Measurements from ENCODE around the gene GAPT.

Gene GAPT

DNA sequence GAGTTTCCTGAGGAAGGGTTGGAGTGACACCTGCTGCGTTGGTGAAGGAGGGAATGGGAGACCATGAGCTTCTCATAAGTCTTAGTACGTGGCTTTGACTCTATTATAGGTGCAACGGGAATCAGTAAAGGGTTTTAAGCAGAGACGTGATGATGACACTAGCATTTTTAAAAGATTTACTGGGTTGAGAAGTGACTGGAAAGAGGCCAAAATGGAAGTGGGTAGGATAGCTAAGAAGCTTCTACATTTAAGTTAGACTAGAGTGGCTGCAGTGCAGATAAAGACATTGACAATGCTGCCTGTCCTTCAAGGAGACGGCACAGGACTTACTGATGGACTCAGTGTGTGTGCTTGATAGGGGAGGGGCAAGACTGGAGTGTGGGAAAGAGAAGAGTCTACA lies 6.2 kb downstream of the GAPT start:
- no peaks in the 10 kb centered on the region for H3K27me3 ChIP-seq (ENCODE audit: control insufficient read depth, insufficient read depth, low read length)
- H3K9me3 ChIP-seq (ENCODE audit: control insufficient read depth, low read depth, low read length): no peaks in the 10 kb centered on the region
- no peak overlapping the region for H3K4me3 ChIP-seq (ENCODE audit: low read length)
- no peaks in the 10 kb centered on the region for H3K4me1 ChIP-seq (ENCODE audit: control insufficient read depth, low read depth, low read length)
- no peaks in the 10 kb centered on the region for H3K36me3 ChIP-seq (ENCODE audit: control insufficient read depth, low read depth, low read length)
- no peak overlapping the region for H3K27ac ChIP-seq (ENCODE audit: low read length)
- H3K9ac ChIP-seq (ENCODE audit: low read length): no peak overlapping the region

DNA sequence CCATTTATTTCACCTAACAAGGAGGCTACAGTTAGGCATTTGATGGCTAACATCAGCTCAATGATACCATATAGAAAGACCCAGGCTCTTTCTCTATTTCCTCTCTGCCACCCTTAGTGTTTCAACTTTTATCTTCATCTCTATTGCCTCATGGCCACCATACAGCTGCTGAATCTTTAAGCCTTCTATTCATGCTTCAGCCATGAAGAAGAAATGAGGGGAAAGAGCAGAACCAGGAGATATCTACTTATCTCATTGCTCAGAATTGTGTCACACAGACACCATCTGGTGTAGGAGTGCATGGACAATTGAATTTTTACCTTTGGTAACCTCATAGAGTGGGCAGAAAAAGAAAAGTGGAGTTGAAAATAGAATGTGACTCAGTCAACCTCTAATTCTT lies 6.7 kb downstream of the GAPT start:
- no peaks in the 10 kb centered on the region for H3K9me3 ChIP-seq (ENCODE audit: control insufficient read depth, low read depth, low read length)
- H3K9ac ChIP-seq (ENCODE audit: low read length): no peak overlapping the region
- no peak overlapping the region for H3K4me3 ChIP-seq (ENCODE audit: low read length)
- H3K4me1 ChIP-seq (ENCODE audit: control insufficient read depth, low read depth, low read length): no peaks in the 10 kb centered on the region
- no peaks in the 10 kb centered on the region for H3K27me3 ChIP-seq (ENCODE audit: control insufficient read depth, insufficient read depth, low read length)
- H3K36me3 ChIP-seq (ENCODE audit: control insufficient read depth, low read depth, low read length): no peaks in the 10 kb centered on the region
- H3K27ac ChIP-seq (ENCODE audit: low read length): no peak overlapping the region

DNA sequence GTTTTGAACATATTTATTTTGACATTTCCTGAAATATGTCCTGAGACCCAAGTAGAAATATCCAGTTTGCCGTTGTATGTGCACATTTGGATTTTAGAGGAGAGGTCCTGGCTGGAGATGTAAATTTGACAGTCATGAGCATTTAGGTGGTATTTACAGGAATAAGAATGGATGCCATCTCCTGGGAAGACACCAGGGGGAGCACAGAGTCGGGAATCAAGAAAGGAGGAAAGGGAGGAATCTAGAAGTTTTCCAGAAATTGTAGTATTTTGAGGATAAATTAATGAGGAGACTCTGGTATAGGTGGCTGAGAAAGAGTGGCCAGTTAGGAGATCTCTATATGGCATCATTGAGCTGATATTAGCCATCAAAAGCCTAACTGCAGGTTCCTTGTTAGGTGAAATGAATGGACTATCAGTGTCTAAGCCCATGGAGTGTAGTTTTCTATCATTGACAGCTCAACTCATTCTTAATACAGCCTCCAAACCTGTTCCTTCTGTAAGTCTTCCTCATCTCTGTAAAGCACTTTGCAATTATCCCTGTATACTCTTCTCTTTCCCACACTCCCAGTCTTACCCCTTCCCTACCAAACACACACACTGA lies 7.2 kb downstream of the GAPT start:
- Histone ChIP-seq H3K4me3 (ENCODE audit: low read length) (no peak overlapping the region), H3K4me1 (ENCODE audit: control insufficient read depth, low read depth, low read length) (no peaks in the 10 kb centered on the region), H3K27me3 (ENCODE audit: control insufficient read depth, insufficient read depth, low read length) (no peaks in the 10 kb centered on the region), H3K9me3 (ENCODE audit: control insufficient read depth, low read depth, low read length) (no peaks in the 10 kb centered on the region), H3K9ac (ENCODE audit: low read length) (no peak overlapping the region), H3K36me3 (ENCODE audit: control insufficient read depth, low read depth, low read length) (no peaks in the 10 kb centered on the region), H3K27ac (ENCODE audit: low read length) (no peak overlapping the region)

DNA sequence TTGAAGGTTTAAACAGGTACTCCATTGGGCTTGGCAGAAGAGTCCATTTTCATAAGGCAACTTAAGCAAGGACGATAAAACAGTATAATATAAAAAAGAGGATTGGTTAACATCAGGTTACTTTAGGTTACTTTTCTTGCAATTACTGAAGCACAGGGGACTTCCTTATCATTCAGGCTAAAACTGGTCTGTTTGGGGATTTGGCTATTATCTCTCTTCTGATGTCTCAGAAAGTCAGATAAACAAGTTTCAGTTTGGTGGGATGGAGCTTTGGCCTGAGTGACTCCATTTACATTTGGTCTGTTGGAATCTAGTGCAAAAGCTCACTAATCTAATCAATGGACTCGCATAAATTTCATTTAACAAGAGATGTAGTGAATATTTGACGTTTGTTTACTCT lies 8.0 kb downstream of the GAPT start:
- no peaks in the 10 kb centered on the region for H3K27me3 ChIP-seq (ENCODE audit: control insufficient read depth, insufficient read depth, low read length)
- H3K9me3 ChIP-seq (ENCODE audit: control insufficient read depth, low read depth, low read length): no peaks in the 10 kb centered on the region
- H3K9ac ChIP-seq (ENCODE audit: low read length): no peak overlapping the region
- no peak overlapping the region for H3K27ac ChIP-seq (ENCODE audit: low read length)
- H3K4me1 ChIP-seq (ENCODE audit: control insufficient read depth, low read depth, low read length): no peaks in the 10 kb centered on the region
- H3K4me3 ChIP-seq (ENCODE audit: low read length): no peak overlapping the region
- H3K36me3 ChIP-seq (ENCODE audit: control insufficient read depth, low read depth, low read length): no peaks in the 10 kb centered on the region

DNA sequence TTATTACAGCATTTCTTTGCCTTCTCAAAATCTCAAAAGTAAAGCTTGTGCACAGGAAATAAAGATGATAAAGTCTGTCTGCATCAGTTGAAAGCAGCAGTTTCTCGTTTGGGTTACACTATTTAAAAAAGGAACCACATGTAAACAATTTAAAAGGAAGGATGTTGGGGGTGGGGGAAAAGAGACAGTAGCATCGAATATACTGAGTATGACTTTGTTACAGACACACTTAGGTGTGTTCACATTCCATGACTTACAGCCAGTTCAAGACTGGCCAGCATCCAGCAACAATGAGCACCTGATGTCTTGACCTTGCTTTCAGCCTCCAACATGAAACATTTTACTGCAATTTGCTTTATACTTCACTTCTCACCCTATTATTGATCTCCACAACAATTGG lies 8.7 kb downstream of the GAPT start:
- Histone ChIP-seq H3K4me3 (ENCODE audit: low read length) (no peak overlapping the region), H3K36me3 (ENCODE audit: control insufficient read depth, low read depth, low read length) (no peaks in the 10 kb centered on the region), H3K9me3 (ENCODE audit: control insufficient read depth, low read depth, low read length) (no peaks in the 10 kb centered on the region), H3K27ac (ENCODE audit: low read length) (no peak overlapping the region), H3K4me1 (ENCODE audit: control insufficient read depth, low read depth, low read length) (no peaks in the 10 kb centered on the region), H3K27me3 (ENCODE audit: control insufficient read depth, insufficient read depth, low read length) (no peaks in the 10 kb centered on the region), H3K9ac (ENCODE audit: low read length) (no peak overlapping the region)

DNA sequence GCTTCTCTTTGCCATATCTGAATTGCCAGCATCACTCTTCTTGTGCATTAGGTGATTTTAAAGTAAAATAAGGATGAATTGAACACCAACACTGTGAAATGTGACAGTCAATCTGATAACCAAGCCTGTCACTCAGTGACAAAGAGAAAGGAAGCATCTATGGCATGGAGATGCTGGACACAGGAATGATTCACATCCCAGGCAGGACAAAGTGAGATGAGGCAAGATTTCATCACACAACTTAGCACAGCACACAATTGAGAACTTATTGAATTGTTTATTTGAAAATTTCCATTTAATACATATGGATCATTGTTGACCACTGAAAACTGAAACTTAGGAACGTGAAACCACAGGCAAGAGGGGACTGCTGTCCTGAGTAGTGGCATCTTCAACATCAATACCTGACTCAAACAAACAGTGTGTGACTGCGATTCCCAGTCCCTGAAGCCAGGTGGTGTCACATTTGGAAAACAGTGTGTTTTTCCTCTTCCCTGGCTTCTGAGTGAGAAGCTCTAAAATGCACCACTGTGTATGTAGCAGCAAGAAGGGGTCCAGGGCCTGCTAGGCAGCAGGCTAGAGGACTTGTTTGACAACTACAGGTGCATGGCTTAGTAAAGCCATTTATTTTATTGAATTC lies 10.7 kb downstream of the GAPT start:
- Histone ChIP-seq H3K27me3 (ENCODE audit: control insufficient read depth, insufficient read depth, low read length) (no peaks in the 10 kb centered on the region), H3K4me3 (ENCODE audit: low read length) (no peak overlapping the region), H3K4me1 (ENCODE audit: control insufficient read depth, low read depth, low read length) (no peaks in the 10 kb centered on the region), H3K27ac (ENCODE audit: low read length) (no peak overlapping the region), H3K9me3 (ENCODE audit: control insufficient read depth, low read depth, low read length) (no peaks in the 10 kb centered on the region), H3K36me3 (ENCODE audit: control insufficient read depth, low read depth, low read length) (no peaks in the 10 kb centered on the region), H3K9ac (ENCODE audit: low read length) (no peak overlapping the region)

DNA sequence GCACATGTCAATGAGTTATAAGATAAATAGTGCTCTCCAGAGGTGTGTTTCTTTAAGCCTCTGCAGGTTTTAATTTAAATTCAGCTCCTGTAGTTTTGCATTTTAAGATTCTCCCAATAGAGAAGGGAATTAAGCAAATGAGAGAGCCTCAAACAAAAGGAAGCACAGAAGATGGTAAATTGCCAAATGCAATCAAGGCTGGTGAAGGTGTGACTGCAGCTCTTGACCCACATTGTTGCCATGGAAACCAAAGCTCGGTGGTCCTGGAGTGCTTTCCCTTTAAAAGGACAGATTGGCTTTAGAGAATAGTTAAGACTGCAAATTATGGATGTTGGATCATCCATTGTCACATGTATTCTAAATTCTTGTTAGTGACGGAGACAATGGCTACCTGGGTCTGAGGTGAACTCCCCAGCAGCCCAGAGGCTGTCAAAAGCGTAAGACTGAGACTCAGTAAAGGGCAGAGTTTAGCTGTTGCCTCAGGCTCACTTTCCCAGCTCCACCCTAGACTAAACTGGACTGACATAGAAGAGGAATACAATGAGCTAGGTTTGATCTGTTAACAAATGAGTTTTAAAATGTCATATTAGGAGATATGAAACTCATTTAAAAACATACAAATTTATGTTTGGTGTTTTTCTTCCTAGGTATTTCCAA lies 12.3 kb downstream of the GAPT start:
- Histone ChIP-seq H3K36me3 (ENCODE audit: control insufficient read depth, low read depth, low read length) (no peaks in the 10 kb centered on the region), H3K4me1 (ENCODE audit: control insufficient read depth, low read depth, low read length) (peaks cover 5% of the 10 kb centered on the region), H3K9me3 (ENCODE audit: control insufficient read depth, low read depth, low read length) (no peaks in the 10 kb centered on the region), H3K27ac (ENCODE audit: low read length) (no peak overlapping the region), H3K4me3 (ENCODE audit: low read length) (no peak overlapping the region), H3K9ac (ENCODE audit: low read length) (no peak overlapping the region), H3K27me3 (ENCODE audit: control insufficient read depth, insufficient read depth, low read length) (no peaks in the 10 kb centered on the region)

DNA sequence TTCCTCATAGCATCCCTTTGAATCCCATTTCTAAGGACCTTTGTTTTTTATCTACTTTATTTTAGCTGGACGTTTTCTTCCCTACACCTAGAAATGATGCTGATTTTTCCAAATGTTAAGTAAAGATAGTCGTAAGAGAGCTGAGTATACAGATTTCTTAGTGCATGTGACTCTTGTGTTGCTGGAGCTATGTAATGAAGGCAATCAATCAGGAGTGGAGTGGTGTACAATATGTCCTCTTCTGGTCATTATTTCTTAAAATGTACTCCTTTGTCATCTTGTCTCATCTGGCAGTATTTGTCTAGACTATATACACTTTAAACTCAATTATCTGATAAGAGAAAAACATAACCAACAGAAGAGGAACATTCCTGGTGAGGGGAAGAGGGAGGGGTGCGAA lies 13.5 kb downstream of the GAPT start:
- H3K4me1 ChIP-seq (ENCODE audit: control insufficient read depth, low read depth, low read length): peaks cover 5% of the 10 kb centered on the region
- H3K9me3 ChIP-seq (ENCODE audit: control insufficient read depth, low read depth, low read length): no peaks in the 10 kb centered on the region
- no peak overlapping the region for H3K9ac ChIP-seq (ENCODE audit: low read length)
- no peak overlapping the region for H3K4me3 ChIP-seq (ENCODE audit: low read length)
- no peaks in the 10 kb centered on the region for H3K36me3 ChIP-seq (ENCODE audit: control insufficient read depth, low read depth, low read length)
- H3K27ac ChIP-seq (ENCODE audit: low read length): no peak overlapping the region
- no peaks in the 10 kb centered on the region for H3K27me3 ChIP-seq (ENCODE audit: control insufficient read depth, insufficient read depth, low read length)

DNA sequence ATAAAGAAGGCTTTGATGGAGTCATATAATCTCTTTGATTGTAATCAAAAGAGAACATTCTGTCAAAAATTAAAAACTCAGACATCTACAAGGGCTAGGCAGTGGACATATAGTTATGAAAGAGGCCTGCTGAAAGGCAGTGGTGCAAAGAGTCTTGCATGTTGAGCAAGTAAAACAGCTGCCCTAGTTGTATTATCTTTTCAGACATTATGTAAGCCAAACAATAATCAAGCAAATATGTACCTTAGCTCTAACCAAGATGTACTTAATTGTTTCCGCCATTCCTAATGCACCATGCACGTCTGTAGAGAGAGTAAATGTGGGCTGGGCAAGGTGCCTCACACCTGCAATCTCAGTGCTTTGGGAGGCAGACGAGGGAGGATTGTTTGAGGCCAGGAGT lies 14.3 kb downstream of the GAPT start:
- Histone ChIP-seq H3K9me3 (ENCODE audit: control insufficient read depth, low read depth, low read length) (no peaks in the 10 kb centered on the region), H3K4me3 (ENCODE audit: low read length) (no peak overlapping the region), H3K36me3 (ENCODE audit: control insufficient read depth, low read depth, low read length) (no peaks in the 10 kb centered on the region), H3K27me3 (ENCODE audit: control insufficient read depth, insufficient read depth, low read length) (no peaks in the 10 kb centered on the region), H3K27ac (ENCODE audit: low read length) (no peak overlapping the region), H3K9ac (ENCODE audit: low read length) (no peak overlapping the region), H3K4me1 (ENCODE audit: control insufficient read depth, low read depth, low read length) (peaks cover 5% of the 10 kb centered on the region)

DNA sequence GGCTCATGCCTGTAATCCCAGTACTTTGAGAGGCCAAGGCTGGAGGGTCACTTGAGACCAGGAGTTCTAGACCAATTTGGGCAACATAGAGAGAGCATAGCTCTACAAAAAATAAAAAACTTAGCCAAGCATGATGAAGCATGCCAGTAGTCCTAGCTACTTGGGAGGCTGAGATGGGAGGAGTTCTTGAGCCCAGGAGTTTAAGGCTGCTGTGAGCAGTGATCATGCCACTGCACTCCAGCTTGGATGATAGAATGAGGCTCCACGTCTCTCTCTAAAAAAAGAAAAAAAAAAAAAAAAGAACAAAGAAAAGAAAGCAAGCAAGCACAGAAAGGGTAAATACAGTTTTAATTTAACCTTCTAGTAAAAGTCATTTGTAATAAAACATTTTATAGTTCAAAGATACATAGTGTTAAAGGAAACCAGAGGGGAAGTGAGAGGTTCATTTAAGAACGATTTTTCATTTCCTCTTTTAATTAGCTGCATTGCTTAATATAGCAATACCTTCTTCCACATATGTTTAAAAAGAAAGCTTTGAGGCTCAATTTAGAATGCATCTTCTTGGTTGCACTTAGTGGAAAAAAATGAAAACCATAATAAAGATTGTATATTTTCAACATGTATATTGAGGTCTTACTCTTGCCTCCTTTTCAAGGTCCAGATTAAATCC lies 14.9 kb downstream of the GAPT start:
- Histone ChIP-seq H3K36me3 (ENCODE audit: control insufficient read depth, low read depth, low read length) (no peaks in the 10 kb centered on the region), H3K27me3 (ENCODE audit: control insufficient read depth, insufficient read depth, low read length) (no peaks in the 10 kb centered on the region), H3K9me3 (ENCODE audit: control insufficient read depth, low read depth, low read length) (no peaks in the 10 kb centered on the region), H3K27ac (ENCODE audit: low read length) (no peak overlapping the region), H3K9ac (ENCODE audit: low read length) (no peak overlapping the region), H3K4me1 (ENCODE audit: control insufficient read depth, low read depth, low read length) (peaks cover 5% of the 10 kb centered on the region), H3K4me3 (ENCODE audit: low read length) (no peak overlapping the region)

DNA sequence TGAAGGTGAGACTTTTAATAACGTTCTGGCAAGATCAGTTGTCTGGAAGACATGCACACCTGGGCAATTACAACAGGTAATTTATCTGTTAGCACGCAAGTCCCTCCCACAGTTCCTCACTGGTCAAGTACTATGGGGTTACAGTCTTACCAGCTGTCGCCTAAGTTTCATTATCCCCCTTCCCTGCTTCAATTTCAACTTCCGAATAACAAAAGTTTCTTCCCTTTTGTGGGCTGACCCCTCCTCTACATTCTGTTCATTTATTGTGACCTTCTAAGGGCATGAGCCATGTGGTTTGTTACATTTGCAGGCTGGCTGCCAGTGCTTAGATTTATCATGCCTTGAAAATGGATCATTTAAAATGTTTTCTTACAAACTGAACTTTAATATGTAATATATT lies 16.5 kb downstream of the GAPT start:
- Histone ChIP-seq H3K4me1 (ENCODE audit: control insufficient read depth, low read depth, low read length) (peaks cover 5% of the 10 kb centered on the region), H3K27ac (ENCODE audit: low read length) (no peak overlapping the region), H3K27me3 (ENCODE audit: control insufficient read depth, insufficient read depth, low read length) (no peaks in the 10 kb centered on the region), H3K9me3 (ENCODE audit: control insufficient read depth, low read depth, low read length) (no peaks in the 10 kb centered on the region), H3K4me3 (ENCODE audit: low read length) (no peak overlapping the region), H3K9ac (ENCODE audit: low read length) (no peak overlapping the region), H3K36me3 (ENCODE audit: control insufficient read depth, low read depth, low read length) (no peaks in the 10 kb centered on the region)

Measured in iPS-18a (cell line).